GM18909 (cell line): ENCODE results near the gene ADSS1.

Experiments
- ATAC-seq: cut with Tn5 transposase; IDR thresholded peaks from one replicate; pipeline ENCODE4 v1.9.1; 2021; ENCODE audit warnings: mild to moderate bottlenecking; ENCODE audit not compliant: unreplicated experiment, poor library complexity

ADSS1 gene

DNA sequence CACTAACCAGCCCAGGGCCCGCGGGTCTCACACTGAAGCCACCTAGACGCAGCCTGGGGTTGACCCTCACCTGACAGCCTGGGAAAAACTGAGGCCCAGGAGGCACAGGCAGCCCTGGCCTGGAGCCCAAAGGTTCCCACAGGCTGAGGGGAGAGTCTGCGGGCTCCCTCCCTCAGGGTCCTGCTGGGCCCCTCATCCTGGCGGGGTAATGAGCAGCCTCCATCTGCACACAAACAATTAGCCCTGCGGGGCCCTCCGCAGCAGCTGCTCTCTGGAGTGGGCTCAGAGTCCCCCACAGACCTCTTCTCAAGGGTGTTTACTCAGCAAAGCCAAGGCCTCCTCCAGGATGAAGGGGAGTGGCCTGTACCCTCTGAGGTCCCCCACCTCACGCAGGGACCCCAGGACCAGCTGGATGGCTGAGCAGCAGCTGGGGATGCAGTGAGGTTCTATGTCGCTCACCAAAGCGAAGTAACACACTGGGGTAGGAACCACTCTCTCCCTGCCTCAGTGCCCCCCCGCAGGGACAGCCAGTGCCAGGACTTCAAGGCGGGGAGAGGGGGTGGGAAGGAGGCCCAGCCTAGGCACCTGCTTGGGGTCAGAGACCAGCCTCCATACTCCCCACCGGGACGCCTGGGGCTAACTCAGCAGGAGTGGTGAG lies 64.3 kb downstream of the ADSS1 start:
- ATAC-seq: no peak

DNA sequence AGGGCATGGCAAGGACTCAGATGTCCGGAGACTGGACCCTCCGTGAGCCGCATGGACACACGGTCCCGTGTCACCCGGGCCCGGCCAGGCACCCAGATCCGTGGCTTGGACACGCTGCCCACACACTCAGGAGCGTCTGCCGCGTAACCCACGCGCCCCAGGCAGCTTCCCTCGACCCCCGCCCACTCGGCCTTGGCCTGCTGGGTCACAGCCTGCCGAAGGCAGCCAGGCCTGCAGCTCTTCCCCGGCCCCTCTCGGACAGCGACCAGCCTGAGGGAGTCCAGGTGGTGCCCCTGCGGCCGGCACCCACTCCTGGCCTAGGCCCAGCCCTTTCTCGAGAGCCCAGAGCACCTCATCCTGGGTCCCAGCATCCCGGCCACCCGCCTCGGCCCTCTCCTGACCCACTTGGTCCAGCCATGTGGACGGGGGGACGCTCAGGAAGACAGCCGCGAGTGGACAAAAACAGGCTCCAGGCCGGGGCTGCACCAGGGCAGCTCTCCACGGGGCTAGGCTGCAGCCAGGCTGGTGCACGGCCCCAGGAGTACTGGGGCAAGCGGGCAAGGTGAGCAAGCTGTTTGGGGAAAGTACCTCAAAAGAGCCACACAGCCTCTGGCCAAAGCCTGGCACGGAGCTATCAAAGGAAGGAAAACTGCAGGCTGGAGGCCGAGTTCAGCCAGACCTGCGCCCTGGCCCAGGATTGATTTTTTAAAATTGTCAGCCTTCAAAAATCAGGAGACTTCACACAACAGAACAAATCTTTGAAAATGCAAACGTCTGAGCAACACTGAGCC lies 65.0 kb downstream of the ADSS1 start:
- ATAC-seq: no peak

DNA sequence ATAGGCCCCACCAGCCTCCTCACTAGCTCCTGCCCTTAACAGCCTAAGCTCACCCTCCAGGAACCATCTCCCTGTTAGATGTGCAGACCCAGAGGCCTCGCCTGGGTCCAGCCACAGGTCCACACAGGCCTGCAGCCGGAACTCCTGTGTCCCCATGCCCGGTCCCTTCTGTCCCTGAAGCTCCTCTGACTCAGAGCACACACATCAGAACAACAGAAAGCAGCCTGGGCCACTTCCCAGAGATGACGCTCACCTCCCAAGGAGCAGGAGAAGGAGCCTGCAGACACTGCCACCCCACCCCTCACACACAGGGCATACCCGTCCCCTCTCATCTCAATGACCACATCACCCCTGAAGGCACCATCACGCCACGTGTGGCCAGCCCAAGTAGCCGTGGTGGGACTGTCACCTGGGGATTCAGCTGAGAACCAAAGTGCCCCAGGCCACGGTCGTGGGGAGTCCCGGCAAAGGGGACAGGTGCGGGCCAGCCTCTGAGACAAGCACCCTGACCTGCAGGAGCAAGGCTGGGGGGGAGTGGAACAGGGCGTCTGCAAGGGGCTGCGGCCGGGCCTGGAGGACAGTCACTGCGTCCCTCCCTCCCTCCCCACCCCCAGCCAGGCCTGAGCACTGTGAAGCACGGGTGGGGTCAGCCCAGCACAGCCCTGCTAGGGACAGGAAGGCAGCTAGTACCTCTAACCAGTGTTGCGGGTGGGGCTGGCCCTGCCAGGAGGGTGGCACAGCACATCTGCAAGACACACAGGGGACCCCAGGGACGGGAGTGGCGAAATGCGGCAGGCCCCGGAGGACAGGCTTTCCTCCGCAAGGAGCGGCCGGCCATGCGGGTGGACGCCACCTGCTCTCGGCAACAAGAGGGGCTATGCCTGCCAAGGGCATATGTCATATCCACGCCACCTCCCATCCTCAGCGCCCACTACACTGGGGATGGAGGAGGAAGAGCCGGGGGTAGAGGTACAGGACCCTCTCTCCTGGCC lies 66.0 kb downstream of the ADSS1 start:
- no peak for ATAC-seq

DNA sequence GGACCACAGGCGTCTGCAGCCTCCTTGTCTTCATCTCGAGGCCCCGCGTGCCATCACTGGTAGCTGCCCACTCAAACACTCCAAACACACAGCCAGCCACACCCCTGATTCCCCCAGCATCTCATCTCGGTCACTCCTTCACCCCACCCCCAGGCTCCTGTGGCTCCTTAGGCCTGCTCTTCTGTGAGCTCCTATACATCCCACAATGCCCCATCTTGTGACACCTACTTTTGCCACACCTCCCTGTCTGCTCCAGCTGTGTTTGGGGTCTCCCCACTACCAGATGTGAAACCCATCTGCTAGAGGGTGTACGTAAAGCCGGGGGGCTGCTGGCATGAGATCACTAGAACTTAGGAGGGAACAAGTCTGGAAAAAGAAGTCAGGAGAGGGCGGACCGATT lies 67.4 kb downstream of the ADSS1 start:
- ATAC-seq: no peak

DNA sequence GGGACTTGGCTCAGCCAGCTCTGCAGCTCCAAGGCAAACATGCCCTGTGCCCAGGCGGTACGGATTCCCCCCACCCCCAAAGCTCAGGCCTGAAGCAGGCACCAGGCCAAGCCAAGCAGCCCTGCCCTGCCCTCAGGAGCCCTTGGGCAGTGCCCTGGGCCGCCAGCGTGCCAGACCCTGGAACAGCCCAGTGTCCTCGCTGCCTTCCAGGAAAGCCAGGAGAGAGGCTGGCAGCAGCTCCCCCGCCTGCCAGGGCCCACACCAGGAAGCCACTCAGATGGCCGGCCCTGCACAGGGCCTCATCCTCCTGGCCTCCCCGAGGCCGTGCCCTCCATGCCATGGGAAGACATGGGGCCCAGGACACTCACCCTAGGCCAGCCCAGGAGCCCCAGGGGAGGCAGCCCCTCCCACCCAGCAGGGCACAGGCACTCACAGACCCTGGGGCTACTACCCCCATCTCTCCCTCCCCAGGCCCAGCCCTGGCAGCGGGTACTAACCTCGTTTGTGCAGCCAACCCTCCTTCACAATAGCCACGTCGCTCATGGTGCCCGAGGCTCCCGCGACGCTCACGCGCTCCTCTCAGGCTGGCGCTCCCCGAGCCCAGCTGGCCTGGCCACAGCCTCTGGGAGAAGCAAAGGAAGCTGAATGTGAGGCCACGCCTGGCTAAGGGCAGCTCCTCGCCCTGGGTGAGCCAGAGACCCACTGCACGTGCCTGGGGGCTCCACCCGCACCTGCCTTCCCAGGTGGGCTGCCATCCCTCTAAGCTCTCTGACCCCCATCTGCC lies 68.3 kb downstream of the ADSS1 start:
- no peak for ATAC-seq

DNA sequence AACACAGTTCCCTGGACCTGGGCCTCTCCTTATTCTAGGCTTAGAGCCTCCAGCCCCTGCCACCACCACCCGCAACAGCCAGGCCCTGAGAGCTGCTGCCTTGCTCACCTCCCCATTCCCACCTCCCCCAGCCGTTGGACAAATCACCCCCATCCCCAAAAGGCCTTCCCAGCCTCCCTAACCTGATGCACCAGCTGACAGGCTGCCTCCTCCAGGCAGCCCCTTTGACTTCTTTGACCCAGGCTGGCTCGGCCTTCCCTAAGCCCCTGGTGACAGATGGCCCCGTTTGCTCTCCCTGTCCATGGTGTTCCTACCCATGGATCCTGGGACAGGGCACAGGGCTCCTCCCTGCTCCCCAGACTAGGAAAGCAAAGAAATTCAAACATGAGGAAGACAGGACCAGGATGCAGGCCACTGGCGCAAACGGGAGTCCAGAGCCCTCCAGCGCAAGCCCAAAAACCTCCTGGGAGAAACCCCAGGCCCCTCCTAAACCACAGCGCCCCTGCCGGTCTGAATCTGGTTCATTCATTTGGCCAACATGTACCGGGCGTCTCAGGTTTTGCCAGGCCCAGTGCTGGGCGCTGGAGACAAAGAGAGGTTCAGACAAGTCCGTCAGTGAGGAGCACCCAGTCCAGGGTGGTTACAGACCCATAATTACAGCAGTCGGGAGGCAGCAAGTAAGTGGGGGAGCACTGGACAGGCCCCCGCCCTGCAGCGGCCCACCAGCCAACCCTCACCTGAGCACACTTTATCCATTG lies 69.1 kb downstream of the ADSS1 start:
- ATAC-seq: no peak

DNA sequence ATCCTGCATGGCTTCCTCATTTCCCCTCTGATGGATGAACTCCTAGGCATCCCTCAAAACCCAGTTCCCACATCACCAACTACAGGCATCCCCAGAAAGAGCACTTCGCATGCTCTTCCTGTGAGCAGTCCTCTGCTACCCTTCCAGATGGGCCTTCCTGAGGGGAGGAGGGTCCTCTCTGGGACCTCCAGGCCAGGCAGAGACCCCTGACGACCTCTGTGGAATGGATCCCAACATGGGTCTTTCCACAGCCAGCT lies 69.6 kb downstream of the ADSS1 start:
- no peak for ATAC-seq

DNA sequence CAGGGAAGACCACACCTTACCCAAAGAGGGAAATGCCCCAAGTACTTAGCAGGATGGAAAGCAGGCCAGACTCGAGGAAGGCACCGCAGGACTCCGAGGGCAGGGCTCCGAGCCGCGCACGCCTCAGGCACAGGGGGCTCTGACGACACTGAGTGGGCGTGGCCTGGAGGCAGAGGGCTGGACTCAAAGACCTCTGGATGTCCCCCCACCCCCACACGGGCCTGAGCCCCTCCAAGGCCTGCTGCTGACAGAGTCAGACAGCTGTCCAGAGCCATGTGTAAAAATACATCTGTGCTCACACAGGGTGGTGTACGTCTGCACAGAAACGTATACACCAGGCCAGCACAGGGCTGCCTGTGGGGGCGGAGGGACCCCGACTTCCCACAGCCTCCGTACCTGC lies 70.1 kb downstream of the ADSS1 start:
- no peak for ATAC-seq

DNA sequence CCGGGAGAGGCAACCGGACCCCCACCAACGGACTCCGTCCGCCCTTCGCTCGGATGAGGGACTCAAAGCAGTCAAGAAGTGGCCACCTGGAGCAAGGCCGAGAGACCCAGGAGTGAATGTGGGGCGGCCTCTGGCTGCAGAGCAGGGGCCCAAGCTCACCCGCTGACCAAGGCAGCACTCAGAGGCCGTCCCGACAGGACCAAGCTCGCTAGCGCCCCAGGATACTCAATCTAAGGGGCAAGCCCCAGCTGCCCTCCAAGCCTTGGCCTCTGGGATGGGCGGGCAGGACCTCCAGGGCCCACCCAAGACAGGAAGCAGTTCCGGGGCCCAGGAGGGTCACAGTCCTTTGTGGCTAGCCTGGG lies 70.6 kb downstream of the ADSS1 start:
- ATAC-seq: peak; percentile 12

DNA sequence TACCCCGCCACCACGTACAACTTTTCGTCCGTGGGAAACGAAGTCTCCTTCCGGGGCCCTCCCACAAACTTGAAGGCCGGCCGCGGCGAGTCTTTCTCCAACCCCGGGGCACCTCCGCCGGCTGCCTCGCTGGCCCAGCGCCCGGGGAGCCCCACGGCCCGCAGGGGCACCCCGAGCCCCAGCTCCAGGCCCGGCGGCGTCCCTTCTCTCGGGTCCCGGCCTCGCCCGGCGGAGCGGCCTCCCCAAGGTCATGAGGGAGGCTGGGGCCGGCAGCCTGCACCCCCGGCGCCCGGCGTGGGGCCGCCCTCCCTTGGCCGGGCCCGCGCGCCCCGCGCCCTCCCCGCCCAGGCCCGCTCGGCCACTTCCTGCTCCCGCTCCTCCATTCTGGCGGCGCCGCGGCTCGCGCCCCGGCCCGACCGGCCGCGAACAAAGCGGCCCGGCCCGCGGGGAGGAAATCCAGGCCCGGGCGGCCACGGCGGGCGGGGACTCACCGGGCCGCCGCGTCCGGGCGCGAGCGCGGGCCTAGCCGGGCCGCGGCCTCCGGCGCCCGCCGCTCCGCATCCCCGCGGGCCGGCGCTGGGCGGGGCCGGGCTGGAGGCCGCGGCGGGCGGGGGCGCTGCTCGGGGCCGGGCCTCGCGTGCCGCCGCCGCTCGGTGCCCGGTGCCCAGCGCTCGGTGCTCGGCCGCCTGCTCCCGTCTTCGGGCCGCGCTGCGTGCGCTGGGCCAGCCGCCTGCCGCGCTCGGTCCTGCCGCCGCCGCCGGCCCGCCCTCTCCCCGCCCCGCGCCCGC lies 71.2 kb downstream of the ADSS1 start, which contains the start of gene AKT1:
TSS of gene AKT1 (minus strand) at position 756 of the 788 bp plus-strand sequence. CDS start 3,105 bp downstream, outside the sequence.
- ATAC-seq: peak; percentile 33

DNA sequence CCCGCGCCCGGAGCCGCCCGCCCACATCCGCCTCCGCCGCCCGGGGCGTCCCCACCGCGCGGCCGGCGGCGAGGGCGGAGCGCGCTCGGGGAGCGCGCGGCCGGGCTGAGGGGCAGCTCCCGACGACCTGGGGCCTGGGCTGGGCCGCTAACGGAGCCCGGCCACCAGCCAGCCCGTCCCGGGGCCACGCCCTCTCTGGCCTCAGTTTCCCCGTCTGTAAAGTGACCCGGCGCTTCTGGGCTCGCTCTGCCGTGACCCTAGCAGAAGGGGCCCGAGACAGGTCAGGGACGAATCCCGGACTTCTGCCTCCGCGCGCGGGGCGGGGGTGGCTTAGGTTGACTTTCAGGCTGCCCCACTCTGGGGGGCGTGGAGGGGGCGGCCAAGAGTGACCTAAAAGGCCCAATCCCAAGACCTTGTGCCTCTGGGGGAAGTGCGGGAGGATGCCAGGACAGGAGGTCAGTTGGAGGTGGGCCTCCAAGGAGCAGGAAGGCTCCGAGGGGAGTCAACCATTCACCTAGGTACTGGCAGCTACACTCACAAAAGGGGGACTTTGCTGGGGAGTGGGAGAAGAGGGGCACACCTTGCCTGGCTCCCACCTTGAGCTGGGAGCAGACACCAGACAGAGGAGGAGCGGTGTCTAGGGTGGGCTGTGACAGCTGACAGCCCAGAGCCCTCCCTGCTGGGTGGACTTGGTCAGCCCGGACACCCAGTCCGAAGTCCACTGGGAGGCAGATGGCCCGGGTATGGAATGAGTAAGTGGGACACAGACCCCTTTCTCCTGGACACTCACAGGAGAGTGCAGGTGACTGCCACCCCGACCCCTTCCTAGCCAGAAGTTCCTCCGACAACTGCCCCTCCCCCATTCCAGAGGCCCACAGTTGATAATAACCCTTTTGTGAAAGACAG lies 72.0 kb downstream of the ADSS1 start:
- peak; percentile 37 for ATAC-seq

DNA sequence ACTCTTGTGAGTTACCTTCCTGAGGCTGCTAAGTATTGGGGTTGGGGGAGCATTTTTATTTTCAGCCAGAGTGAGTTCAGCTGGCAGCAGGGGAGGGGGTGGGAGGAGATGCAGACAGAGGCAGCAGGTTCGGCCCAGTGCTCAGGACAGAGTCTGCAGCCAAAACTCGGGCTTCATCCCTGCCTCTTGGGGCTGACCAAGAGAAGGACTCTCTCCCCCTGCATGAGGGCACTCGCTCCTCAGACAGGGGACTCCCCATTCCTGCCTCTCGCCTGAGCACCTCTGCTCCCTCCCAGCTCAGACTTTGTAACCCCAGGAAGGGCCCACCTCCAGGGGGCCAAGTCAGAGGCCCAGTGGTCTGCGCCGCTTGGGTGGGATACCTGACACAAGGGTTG lies 72.7 kb downstream of the ADSS1 start:
- no peak for ATAC-seq
